Activated CD4-positive, alpha-beta T cell treated with anti-CD3 and anti-CD28 coated beads for 4 hours (primary cell): ENCODE data around the gene SPATA9.
"Not testable (repeated sequence)": the region's sequence is repeated elsewhere in the genome, so short reads cannot be mapped to it uniquely, and the experiment has no call there.

ENCODE experiments used
- DNase-seq, 2 donors: peaks; one replicate each; pipeline ENCODE4 v3.0.0-alpha.2; 2020

SPATA9 gene

DNA sequence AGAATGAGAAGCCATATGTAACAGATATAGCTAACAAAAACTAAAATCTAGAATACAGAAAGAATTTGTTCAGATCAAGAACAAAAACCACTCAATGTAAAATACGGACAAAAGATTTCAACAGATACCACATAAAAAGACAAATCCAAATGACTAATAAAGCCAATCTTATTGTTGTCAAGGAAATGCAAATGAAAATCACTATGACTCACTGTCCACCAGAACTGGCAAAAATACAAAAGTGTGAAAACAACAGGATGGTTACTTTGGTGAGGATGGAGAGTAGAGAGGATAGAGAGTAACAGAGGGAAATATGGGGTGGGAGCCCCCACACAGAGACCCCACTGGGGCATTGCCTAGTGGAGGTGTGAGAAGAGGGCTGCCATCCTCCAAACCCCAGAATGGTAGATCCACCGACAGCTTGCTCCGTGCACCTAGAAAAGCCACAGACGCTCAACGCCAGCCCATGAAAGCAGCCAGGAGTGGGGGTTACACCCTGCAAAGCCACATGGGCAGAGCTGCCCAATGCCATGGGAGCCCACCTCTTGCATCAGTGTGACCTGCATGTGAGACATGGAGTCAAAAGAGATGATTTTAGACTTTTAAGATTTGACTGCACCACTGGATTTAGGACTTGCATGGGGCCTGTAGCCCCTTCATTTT lies 33.1 kb upstream of the SPATA9 start:
- no peak for DNase-seq

DNA sequence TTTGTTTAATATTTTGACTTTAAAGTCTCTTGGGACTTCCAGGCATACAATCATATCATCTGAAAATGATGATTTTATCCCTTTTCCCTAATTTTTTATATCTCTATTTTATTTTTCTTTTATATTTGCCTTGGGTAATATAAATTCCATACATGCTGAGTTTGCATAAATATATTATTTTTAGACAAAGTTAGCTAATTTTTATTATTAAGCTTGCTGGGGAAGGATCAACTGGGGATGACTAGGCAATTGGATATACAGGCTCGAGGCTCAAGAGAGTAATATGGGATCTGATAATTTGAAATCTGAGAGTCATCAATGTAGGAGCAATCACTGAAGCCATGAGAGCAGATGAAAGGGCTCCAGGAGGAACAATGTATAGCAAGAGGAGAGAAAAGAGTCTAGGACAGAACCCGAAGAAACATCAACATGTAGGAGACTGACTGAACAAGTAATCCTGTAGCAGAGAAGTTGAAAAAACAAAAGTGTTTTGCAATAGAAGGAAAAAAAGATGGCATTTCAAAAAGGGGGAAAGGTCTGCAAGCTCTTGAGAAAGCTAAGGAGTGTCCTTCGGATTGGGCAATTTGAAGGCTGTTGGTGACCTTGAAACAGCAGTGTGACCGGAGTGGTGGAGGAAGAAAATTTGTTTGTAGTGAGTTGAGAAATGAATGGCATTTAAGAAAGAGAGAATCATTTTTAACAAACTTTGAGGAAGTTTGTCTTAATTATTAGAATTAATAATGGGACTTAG lies 31.3 kb upstream of the SPATA9 start:
- no peak for DNase-seq

DNA sequence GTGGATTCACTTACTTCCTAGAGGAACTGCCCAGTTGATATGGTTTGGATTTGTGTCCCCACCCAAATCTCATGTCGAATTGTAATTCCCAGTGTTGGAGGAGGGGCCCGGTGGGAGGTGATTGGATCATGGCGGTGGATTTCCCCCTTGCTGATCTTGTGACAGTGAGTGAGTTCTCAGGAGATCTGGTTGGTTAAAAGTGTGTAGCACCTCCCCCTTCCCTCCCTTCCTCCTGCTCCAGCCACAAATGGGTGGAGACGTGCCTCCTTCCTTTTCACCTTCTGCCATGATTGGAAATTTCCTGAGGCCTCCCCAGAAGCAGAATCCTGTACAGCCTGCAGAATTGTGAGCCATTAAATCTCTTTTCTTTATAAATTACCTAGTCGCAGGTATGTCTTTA lies 30.5 kb upstream of the SPATA9 start:
- DNase-seq, result not testable (repeated sequence)

DNA sequence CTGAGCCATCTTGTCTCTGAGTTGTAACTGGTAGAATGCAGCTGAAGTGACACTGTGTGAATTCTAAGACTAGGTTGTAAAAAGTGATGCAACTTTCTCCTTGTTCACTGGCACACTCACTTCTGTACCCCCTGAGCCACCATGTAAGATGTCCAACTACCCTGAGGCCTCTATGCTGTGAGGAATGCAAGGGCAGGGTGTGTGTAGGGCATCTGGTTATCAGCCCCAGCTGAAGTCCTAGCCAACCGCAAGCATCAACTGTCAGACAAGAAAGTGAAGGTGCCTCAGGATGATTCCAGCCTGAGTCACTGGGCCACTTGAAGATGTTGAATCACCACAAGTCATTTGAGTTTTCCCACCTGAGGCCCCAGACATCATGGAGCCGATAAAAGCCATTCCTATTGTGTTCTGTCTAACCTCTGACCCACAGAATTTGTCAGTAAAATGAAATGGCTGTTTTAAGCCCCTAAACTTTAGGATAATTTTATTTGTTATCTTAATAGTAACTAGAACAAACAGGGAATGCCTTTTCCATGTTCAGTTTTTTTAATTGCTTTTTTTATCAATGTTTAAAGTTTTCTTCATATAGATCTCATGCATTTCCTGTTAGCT lies 29.7 kb upstream of the SPATA9 start:
- DNase-seq, result no peak

DNA sequence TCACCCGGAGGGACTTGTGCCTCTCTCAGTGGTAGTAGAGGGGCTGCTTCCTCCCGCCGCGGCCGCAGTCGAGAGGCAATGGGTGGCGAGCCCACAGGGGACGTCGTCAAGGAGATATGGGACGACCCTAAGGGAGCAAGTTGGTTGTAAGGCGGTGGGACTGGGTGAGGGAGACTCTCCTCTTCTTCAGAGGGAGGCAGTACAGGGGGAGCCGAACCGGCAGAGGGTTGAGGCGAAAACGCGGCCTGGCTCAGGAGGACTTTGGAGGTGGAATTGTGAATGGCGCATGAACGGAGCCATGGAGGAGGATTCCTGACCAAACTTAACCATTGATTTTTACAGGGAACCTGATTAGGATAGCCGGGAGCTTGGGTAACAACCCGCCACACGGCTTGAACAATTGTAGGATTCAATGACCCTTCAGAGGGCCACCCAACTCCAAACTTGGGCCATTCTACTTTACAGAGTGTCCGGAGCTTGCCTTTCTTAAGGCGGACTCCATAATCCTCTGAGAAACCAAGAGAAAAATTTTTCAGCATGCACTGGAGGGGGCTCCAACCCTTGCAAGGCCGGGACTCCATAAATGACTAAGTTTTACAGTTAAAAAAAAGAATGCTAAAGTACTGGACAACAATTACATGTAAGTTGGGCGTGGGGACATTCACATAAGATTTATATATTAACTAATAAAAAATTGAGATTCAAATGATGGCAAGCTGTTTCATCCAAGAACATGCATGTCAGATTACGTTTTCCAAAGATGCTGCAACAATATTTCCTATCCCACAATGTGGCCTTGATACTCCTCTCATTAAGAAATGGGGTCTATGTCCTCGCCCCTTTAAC lies 28.9 kb upstream of the SPATA9 start:
- DNase-seq, result no peak

DNA sequence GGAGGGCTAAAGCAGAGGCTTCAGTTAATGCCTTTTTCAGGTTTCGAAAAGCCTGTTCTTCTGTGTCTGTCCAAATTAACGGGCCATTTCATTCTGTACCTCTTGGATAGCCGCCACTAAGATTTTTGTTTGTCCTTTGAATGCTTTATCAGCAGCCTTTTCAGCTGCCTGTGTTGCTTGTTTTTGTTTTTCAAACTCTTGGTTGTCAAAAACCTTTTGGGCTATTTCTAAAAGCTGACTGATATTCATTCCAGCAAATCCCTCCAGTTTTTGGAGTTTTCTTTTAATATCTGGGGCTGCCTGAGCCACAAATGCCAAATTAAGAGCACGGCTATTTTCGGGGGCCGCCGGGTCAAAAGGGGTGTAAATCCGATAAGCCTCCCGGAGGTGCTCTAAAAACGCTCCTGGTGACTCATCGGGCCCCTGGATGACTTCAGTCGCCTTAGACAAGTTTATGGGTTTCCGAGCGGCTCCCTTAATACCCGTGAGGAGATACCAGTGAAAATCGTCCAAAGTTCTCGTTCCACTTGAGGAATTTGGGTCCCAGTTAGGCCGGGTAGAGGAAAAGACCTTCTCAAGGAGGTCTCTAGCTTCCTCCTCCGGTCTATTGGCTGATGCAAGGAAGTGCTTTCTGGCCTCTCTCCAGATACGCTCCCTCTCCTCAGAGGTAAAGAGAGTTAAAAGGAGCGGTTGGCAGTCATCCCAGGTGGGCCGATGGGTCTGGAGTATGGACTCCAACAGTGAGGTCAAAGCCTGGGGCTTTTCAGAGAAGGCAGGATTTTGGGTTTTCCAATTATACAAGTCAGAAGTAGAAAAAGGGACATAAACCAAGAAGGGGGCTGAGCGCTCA lies 28.1 kb upstream of the SPATA9 start:
- not testable (repeated sequence) for DNase-seq

DNA sequence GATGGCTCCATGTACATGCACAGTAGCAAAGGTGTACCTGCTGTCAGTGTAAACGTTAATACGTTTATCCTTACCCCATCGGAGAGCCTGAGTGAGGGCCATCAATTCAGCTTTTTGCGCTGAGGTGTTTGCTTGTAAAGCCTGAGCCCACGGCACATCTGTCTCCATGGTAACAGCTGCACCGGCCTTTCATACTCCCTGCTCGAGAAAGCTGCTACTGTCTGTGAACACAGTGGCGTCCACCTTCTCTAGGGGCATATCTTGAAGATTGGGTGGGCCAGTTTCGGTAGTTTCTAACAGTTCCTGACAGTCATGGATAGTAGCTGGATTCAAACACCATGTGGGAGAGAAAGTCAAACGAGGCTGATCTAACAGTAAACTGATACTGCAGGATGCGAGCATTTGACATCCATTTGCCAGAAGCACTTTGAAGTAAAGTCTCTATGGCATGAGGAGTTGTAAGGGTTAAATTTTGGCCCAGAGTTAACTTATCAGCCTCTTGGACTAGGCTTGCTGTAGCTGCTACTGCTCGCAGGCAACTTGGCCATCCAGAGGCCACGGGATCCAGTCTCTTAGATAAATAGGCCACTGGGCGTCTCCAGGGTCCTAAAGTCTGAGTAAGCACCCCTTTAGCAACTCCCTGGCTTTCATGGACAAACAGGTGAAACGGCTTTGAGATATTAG lies 27.3 kb upstream of the SPATA9 start:
- no peak for DNase-seq

DNA sequence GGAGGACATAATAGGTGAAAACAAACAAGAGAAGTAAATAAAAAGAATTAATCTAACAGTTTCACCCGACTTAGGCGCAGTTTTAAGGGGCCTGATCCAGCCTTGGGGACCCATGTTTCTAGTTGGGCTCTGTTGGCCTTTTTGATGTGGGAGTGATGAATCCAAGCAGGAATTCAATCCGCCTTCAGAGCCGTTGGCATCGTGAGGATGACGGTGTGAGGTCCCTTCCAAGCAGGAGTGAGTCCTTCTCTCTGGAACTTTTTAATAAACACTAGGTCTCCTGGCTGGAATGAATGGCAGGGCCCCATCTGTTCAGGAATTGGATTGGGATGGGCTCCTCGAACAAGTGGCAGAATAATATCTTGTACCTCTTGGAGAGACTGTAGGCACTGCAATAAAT lies 26.1 kb upstream of the SPATA9 start:
- DNase-seq, result no peak

DNA sequence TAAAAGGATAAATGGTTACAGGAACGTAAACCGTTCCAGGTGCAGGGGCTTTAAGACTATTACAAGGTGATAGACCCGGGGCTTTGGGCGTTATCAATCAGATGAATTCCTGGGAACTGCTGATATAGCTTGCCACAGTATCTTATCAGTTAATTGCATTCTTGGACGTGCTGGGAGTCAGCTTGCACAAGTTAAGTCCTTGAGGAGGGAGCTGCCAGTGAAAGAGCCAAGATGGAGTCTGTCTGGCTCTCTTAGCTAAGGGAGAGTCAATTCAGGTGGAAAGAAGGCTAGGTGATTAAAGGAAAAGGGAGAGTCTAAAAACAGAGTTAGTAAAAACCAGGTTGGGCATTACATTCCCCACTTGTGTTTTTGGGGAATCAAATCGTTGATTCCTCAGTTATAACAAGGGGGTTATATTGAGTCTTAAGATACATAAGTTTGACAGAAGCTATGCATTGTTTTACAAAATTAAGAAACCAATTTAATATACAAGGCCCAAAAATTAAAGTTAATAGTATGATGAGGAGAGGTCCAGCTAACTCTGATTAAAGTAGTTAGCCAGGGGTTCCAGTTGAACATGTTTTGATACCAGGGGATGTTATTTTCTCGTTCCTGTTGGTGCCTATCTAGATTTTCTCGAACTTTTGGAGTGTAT lies 24.9 kb upstream of the SPATA9 start:
- not testable (repeated sequence) for DNase-seq

DNA sequence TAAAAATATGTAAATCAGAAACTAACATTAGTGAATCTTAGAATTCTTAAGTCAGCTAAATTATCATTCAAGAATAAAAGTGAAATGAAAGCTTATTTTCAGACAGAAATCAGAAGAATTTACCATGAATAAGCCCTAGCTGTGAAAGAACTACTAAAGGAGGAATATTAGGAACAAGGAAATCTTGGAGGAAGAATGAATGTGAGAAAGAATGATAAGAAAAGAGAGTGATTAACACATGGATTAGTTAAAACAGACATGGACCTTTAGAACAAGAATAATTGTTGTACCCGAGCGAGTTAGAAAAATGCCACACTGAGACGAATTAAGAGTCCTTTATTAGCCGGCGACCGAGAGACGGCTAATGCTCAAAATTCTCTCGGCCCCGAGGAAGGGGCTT lies 24.3 kb upstream of the SPATA9 start:
- no peak for DNase-seq

DNA sequence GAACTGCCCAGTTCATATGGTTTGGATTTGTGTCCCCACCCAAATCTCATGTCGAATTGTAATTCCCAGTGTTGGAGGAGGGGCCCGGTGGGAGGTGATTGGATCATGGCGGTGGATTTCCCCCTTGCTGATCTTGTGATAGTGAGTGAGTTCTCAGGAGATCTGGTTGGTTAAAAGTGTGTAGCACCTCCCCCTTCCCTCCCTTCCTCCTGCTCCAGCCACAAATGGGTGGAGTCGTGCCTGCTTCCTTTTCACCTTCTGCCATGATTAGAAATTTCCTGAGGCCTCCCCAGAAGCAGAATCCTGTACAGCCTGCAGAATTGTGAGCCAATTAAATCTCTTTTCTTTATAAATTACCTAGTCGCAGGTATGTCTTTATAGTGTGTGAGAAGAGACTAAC lies 23.4 kb upstream of the SPATA9 start:
- DNase-seq, result not testable (repeated sequence)

DNA sequence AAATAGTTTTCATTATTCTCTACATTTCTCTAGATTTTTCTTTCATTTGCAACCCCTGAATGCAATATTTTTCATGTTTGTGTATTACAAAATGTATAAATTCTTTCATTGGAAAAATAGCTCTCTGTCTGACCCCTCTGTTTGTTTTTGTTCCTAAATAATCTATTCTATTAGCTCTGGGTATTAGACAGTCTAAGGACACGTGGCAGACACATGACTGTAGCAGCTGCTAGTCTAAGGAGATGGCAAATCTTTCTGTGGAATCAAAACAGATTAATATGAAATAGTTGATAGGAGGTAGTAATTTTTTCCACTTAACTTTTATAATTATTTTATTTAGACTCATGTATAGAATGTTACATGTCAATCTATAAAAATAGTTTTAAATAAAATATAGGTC lies 21.4 kb upstream of the SPATA9 start:
- DNase-seq, result no peak

DNA sequence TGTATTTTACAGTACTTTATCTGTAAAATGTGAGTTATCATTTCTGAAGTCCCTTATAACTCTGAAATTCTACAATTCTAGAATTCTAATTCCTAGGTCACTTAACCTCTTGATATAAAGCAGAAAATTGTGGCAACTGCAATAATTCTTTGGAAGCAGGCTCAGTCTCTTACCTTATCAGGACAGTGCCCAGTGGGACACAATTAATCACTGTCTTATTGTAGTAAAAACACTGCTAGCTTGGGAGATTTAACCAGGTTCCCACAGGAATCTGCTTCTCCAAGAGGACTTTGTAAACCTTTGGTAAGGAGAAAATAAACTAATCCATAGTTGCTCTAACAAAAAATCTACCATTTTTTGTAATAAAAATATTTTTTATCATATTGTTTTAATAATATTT lies 18.3 kb upstream of the SPATA9 start:
- no peak for DNase-seq

DNA sequence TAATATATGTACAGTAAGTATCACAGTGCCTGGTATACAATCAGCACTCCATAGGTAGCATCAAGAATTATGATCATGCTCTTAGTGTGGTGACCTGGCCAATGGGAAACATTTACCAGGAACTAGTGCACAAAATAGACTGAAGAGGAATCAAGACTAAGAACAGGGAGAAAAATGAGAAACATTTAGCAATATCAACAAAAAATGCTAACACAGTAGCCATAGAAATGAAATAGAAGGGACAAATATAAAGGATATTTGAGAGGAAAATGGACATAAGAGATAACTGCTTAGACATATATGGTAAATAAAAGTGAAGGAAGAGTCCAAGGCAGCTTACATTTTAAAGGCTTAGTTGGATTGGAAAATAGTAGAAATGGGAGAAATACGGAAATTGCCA lies 16.5 kb upstream of the SPATA9 start:
- no peak for DNase-seq

DNA sequence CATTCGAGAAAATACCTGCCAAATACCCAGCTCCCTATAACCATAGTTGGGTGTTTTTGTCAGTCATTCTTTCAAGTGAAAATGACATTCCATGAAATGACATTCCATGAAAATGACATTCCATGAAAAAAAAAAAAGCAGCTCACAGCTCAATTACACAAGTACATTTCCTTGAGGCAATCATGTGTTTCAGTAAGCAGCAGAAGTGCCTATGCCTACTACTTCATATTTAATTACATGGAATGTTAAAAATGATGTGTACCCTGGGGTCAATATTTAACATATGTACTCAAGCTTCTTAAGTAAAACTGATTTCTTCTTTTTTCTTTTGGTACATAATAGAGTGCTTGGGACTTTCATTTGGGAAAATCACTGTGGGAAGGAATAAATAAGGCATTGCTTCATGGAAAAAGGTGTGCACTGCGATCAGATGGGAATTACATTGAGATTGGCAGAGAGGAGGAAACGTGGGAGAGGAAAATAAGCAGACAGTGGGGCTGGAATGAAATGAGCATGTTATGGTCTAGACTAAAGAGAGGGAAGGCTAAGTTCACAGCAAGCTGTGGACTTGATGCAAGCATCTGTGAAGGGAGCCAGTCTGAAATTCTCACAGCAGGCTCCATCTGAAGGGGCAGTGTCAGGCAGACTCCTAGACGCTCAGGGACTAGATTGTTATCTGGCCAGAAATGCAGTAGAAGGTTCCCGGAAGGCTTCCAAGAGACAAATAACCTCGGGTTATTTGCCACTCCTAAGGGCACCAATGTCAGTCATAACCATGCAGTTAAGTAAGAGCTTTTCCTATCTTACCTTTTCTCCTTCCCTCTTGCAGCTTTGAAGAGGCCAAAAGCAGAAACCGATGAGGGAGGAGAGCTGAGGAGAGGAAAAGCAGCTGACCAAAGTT lies 15.2 kb upstream of the SPATA9 start:
- no peak for DNase-seq

DNA sequence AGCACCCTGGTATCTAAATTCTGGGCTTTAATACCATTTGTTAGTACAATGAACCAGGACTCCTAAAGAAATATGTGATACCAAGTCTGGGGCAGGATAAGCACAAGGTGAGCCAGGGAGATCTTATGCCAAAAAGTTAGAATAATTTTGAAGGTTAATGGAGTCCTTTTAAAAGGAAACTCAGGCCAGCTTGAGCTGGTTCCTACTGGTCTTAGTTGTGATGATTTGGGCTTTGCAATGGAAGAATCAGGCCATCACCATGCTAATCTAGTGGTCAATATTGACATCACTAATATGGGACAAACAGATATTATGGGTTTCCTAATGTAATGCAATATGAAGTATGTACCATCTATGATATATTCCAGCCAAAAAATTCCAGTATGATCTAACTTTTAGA lies 7.5 kb upstream of the SPATA9 start:
- DNase-seq, result no peak

DNA sequence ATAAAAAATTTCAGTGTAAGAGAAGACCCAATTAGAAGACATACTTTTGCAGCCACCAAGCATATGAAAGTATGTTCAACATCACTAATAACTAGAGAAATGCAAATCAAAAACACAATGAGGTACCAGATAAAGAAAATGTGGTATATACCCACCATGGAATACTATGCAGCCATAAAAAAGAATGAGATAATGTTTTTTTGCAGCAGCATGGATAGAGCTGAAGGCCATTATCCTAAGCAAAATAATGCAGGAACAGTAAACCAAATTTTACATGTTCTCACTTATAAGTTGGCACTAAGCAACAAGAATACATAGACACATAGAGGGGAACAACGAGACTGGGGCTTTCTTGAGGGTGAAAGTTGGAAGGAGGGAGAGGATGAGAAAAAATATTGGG lies 6.9 kb upstream of the SPATA9 start:
- no peak for DNase-seq

DNA sequence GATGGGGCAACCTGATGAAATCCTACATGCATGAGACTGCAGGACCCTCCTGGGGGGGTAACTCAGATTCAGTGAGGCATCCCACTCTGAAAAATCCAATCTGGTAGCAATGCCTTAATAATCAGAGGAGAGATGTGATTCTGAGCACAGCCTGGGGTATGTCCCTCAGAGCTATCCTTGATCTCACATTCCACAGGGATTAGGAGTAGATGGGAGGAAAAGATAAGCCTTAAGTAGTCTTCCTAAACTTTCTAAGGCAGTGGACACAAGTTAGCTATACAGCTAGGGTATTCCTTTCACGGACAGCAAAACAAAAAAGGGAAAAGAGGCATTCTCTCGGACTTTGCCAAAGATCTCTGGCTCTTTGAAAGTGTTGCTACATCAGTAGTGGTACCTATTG lies 3.9 kb upstream of the SPATA9 start:
- DNase-seq, result no peak

DNA sequence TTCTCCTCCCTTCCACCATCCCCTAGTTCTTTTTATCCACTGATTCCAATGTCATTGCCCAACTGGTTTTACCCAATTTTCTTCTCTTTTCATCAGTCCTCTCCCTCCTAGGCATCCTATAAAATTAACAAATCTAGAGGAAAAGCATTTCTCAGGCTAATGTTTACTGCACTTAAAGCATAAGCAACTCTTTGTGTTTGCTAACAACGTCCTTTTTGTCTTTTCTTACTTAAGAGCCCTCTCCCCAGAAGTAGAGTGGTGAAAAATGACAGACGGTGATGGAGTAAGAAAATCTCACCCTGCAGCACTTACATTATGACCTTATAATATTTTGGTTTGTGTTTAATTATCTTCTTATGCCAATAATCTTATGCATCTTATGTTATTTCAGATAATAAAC lies 1.6 kb upstream of the SPATA9 start:
- DNase-seq, result no peak

DNA sequence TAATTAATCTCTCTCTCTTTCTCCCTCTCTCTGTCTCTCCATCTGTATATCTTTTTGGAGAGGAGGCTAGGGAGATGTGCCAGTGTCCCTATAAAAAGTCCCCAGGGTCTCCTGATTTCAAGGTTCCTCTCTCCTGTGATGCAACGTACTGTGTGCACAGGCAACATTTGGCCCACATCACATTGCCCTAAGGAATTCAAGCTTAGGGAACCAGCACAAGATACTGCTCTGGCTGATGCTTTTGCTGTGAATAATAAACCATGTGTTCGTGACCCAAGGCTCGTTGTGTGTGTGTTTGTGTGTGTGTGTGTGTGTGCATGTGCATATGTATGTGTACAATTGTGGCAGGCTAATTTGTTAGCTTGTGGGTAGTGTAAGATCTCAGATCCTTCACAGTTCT lies 9.7 kb downstream of the SPATA9 start:
- no peak for DNase-seq
